HG02973 (cell line): ENCODE data around the gene PET117.
"Not testable (repeated sequence)": the region's sequence is repeated elsewhere in the genome, so short reads cannot be mapped to it uniquely, and the experiment has no call there.

Experiments used
- ATAC-seq: cut with Tn5 transposase; IDR thresholded peaks from one replicate; pipeline ENCODE4 v1.9.1; 2021; ENCODE audit warnings: moderate library complexity; ENCODE audit not compliant: unreplicated experiment

Gene PET117

GRCh38 chr20:18156045-18156444 lies 18.4 kb downstream of the PET117 start:
- no peak for ATAC-seq

GRCh38 chr20:18164356-18164755 lies 26.7 kb downstream of the PET117 start:
- no peak for ATAC-seq

- ATAC-seq: no peak
Observed at GRCh38 chr20:18165553-18165952, 27.9 kb downstream of the PET117 start.

- ATAC-seq: no peak
Observed at GRCh38 chr20:18166241-18166881, 28.7 kb downstream of the PET117 start.

- ATAC-seq: no peak
Observed at GRCh38 chr20:18166950-18167349, 29.3 kb downstream of the PET117 start.

- no peak for ATAC-seq
Observed at GRCh38 chr20:18172379-18172778, 34.7 kb downstream of the PET117 start.

- ATAC-seq: no peak
Observed at GRCh38 chr20:18174906-18175683, 37.4 kb downstream of the PET117 start.

- no peak for ATAC-seq
Observed at GRCh38 chr20:18176318-18176785, 38.7 kb downstream of the PET117 start.

GRCh38 chr20:18180366-18180765 lies 42.7 kb downstream of the PET117 start:
- not testable (repeated sequence) for ATAC-seq

- ATAC-seq: no peak
Observed at GRCh38 chr20:18180815-18181214, 43.2 kb downstream of the PET117 start.

GRCh38 chr20:18187020-18187419 lies 49.4 kb downstream of the PET117 start:
- no peak for ATAC-seq

GRCh38 chr20:18188434-18188833 lies 50.8 kb downstream of the PET117 start:
- no peak for ATAC-seq

- ATAC-seq: no peak
Observed at GRCh38 chr20:18190338-18191233, 52.9 kb downstream of the PET117 start.

GRCh38 chr20:18191306-18191705 lies 53.6 kb downstream of the PET117 start:
- no peak for ATAC-seq
